GM18517 (cell line): ENCODE data around the gene FAM200B.

Experiments used
- ATAC-seq: cut with Tn5 transposase; IDR thresholded peaks from one replicate; pipeline ENCODE4 v1.9.1; 2021; ENCODE audit warnings: mild to moderate bottlenecking, moderate library complexity; ENCODE audit not compliant: unreplicated experiment

Gene FAM200B

GRCh38 chr4:15695240-15695699, 13.6 kb downstream of the FAM200B start:
- ATAC-seq: no peak

- no peak for ATAC-seq
Measured at GRCh38 chr4:15695729-15696128, 14.1 kb downstream of the FAM200B start.

- ATAC-seq: no peak
Measured at GRCh38 chr4:15696866-15697265, 15.2 kb downstream of the FAM200B start.

GRCh38 chr4:15702941-15703403, 21.3 kb downstream of the FAM200B start, which contains the start of gene BST1:
Gene BST1, plus strand, starts transcription at chr4:15703065. Its CDS starts 80 bp downstream, at chr4:15703145.
- ATAC-seq: no peak

GRCh38 chr4:15703439-15703838, 21.8 kb downstream of the FAM200B start:
- no peak for ATAC-seq

GRCh38 chr4:15704129-15704528, 22.5 kb downstream of the FAM200B start:
- ATAC-seq: no peak

- no peak for ATAC-seq
Measured at GRCh38 chr4:15706646-15707362, 25.2 kb downstream of the FAM200B start.

GRCh38 chr4:15707363-15707715, 25.7 kb downstream of the FAM200B start:
- ATAC-seq: no peak

- ATAC-seq: no peak
Measured at GRCh38 chr4:15711762-15712161, 30.1 kb downstream of the FAM200B start.

GRCh38 chr4:15712214-15712613, 30.6 kb downstream of the FAM200B start:
- no peak for ATAC-seq

GRCh38 chr4:15714141-15714540, 32.5 kb downstream of the FAM200B start:
- ATAC-seq: no peak

GRCh38 chr4:15714646-15715435, 33.2 kb downstream of the FAM200B start:
- ATAC-seq: no peak

GRCh38 chr4:15716115-15716514, 34.5 kb downstream of the FAM200B start:
- ATAC-seq: no peak

- no peak for ATAC-seq
Measured at GRCh38 chr4:15717086-15717485, 35.5 kb downstream of the FAM200B start.

- no peak for ATAC-seq
Measured at GRCh38 chr4:15717657-15718416, 36.2 kb downstream of the FAM200B start.

- no peak for ATAC-seq
Measured at GRCh38 chr4:15718465-15718864, 36.8 kb downstream of the FAM200B start.

GRCh38 chr4:15718959-15719358, 37.3 kb downstream of the FAM200B start:
- no peak for ATAC-seq

- no peak for ATAC-seq
Measured at GRCh38 chr4:15719506-15719905, 37.9 kb downstream of the FAM200B start.

- no peak for ATAC-seq
Measured at GRCh38 chr4:15720851-15721250, 39.2 kb downstream of the FAM200B start.

- ATAC-seq: no peak
Measured at GRCh38 chr4:15725608-15726007, 44.0 kb downstream of the FAM200B start.

GRCh38 chr4:15729910-15730533, 48.4 kb downstream of the FAM200B start:
- ATAC-seq: peak; percentile 73
